ENCODE data around the gene HSP90AB1.
A peak's percentile ranks its signal among the peaks of the same experiment; 100 is the strongest.

HSP90AB1 gene

GRCh38 chr6:44226368-44227147, 20.3 kb upstream of the HSP90AB1 start (continued):
- TF ChIP-seq ZNF544 (tag by site-specific recombination; IDR thresholded peaks at IDR 0.05), result no peak
- no peak for TF ChIP-seq FEZF1 (tag by site-specific recombination; IDR thresholded peaks at IDR 0.05)

GRCh38 chr6:44227148-44227793, 19.6 kb upstream of the HSP90AB1 start:
- TF ChIP-seq GLIS2 (tag by site-specific recombination; IDR thresholded peaks at IDR 0.05) (peak; percentile 37; the same call in 1 of the 2 replicates), GLIS1 (tag by site-specific recombination; IDR thresholded peaks at IDR 0.05) (peak; percentile 73), ZNF704 (tag by site-specific recombination; IDR thresholded peaks at IDR 0.05) (no peak), ZIC2 (tag by site-specific recombination; IDR thresholded peaks at IDR 0.05) (peak; percentile 16; the same call in 1 of the 2 replicates), SALL2 (tag by site-specific recombination; IDR thresholded peaks at IDR 0.05; ENCODE audit: borderline replicate concordance) (no peak), ZBTB48 (tag by site-specific recombination; IDR thresholded peaks at IDR 0.05) (peak; percentile 70; the same call in 1 of the 2 replicates), ZNF221 (tag by site-specific recombination; IDR thresholded peaks at IDR 0.05; ENCODE audit: borderline replicate concordance) (no peak)
- Histone ChIP-seq H3K27ac (ENCODE audit: extremely low read depth, low read depth, low read length) (no peak overlapping the region), H3K4me3 (ENCODE audit: low read depth, low read length) (no peak overlapping the region), H3K9me3 (ENCODE audit: control insufficient read depth, insufficient read depth, low read depth, low read length) (no peaks in the 10 kb centered on the region), H3K4me1 (ENCODE audit: control insufficient read depth, insufficient read depth, low read length) (peaks cover 18% of the 10 kb centered on the region), H3K36me3 (ENCODE audit: control insufficient read depth in 2 of 2, insufficient read depth in 1 of 2, low read length in 2 of 2) (peaks cover 0 to 40% of the 10 kb centered on the region in 2 experiments; a peak in 2 of 3 replicates)
- ChIA-PET CTCF (interaction anchor here (0.5 to 11.1 kb wide), 8 partner anchors 8 to 128 kb away, joined by 3 to 148 read pairs (median 6); no protein-coding TSS in a partner anchor), POLR2A (interaction anchor here (1.0 to 2.0 kb wide), 3 partner anchors 10 to 28 kb away, joined by 3 to 14 read pairs (median 4); partner anchors contain the start of gene HSP90AB1)

GRCh38 chr6:44228031-44228430, 18.9 kb upstream of the HSP90AB1 start:
- peaks cover 0 to 47% of the 10 kb centered on the region in 2 experiments; a peak in 2 of 3 replicates for H3K36me3 ChIP-seq (ENCODE audit: control insufficient read depth in 2 of 2, insufficient read depth in 1 of 2, low read length in 2 of 2)
- no peaks in the 10 kb centered on the region for H3K9me3 ChIP-seq (ENCODE audit: control insufficient read depth, insufficient read depth, low read depth, low read length)
- CTCF ChIA-PET, result interaction anchor here (0.5 to 11.1 kb wide), 8 partner anchors 8 to 128 kb away, joined by 3 to 148 read pairs (median 6); no protein-coding TSS in a partner anchor
- no peak overlapping the region for H3K27ac ChIP-seq (ENCODE audit: extremely low read depth, low read depth, low read length)
- peaks cover 13% of the 10 kb centered on the region for H3K4me1 ChIP-seq (ENCODE audit: control insufficient read depth, insufficient read depth, low read length)
- POLR2A ChIA-PET, result interaction anchor here (0.6 to 2.0 kb wide), 3 partner anchors 9 to 21 kb away, joined by 4 to 14 read pairs (median 4); partner anchors contain the start of gene HSP90AB1
- no peak overlapping the region for H3K4me3 ChIP-seq (ENCODE audit: low read depth, low read length)
- TF ChIP-seq ZNF148 (tag by site-specific recombination; IDR thresholded peaks at IDR 0.05; ENCODE audit: borderline replicate concordance), result no peak
- TF ChIP-seq ZBTB11 (tag by site-specific recombination; conservative IDR thresholded peaks at IDR 0.05; ENCODE audit: low read depth), result no peak
- no peak for TF ChIP-seq ZBTB6 (tag by site-specific recombination; IDR thresholded peaks at IDR 0.05)
- TF ChIP-seq ZNF175 (tag by site-specific recombination; IDR thresholded peaks at IDR 0.05), result no peak
- no peak for TF ChIP-seq ZNF146 (tag by site-specific recombination; IDR thresholded peaks at IDR 0.05)
- no peak for TF ChIP-seq CTCF (tag by site-specific recombination; IDR thresholded peaks at IDR 0.05)
- no peak for TF ChIP-seq ZNF302 (tag by site-specific recombination; IDR thresholded peaks at IDR 0.05; ENCODE audit: low read depth)
